MM.1S (cell line): ENCODE data around the gene INHBE.

Experiments used
- DNase-seq: peaks from one replicate; pipeline ENCODE4 v3.0.0-alpha.2; 2015
- H2AFZ ChIP-seq: fragments of 300-600 bp; sonication (generic); 2 replicates; pipeline ENCODE4 v1.6.0; 2016; ENCODE audit warnings: antibody characterized with exemption, low read length
- H3F3A ChIP-seq: fragments of 300-600 bp; sonication (generic); 2 replicates; pipeline ENCODE4 v1.6.1; 2016; ENCODE audit warnings: mild to moderate bottlenecking, antibody characterized with exemption, low read length, moderate library complexity, mixed read lengths; ENCODE audit not compliant: insufficient read depth
- H3K27ac ChIP-seq: fragments of 300-600 bp; sonication (generic); 2 replicates; pipeline ENCODE4 v1.5.1; 2016; ENCODE audit warnings: mild to moderate bottlenecking, low read length
- H3K27me3 ChIP-seq: fragments of 300-600 bp; sonication (generic); replicated peaks from 2 replicates; pipeline ENCODE4 v1.6.0; 2016; ENCODE audit warnings: low read length; ENCODE audit not compliant: insufficient read depth
- H3K36me3 ChIP-seq: fragments of 300-600 bp; sonication (generic); replicated peaks from 2 replicates; pipeline ENCODE4 v1.6.1; 2016; ENCODE audit warnings: mild to moderate bottlenecking, low read length, mixed read lengths; ENCODE audit not compliant: insufficient read depth
- H3K4me1 ChIP-seq: fragments of 300-600 bp; sonication (generic); 2 replicates; pipeline ENCODE4 v1.6.1; 2016; ENCODE audit warnings: low read length, mixed read lengths
- H3K4me2 ChIP-seq: fragments of 300-600 bp; sonication (generic); 2 replicates; pipeline ENCODE4 v1.6.0; 2016; ENCODE audit warnings: low read depth, low read length
- H3K4me3 ChIP-seq: fragments of 300-600 bp; sonication (generic); 2 replicates; pipeline ENCODE4 v1.5.1; 2016; ENCODE audit warnings: low read length, mixed read lengths
- H3K79me2 ChIP-seq: fragments of 300-600 bp; sonication (generic); 2 replicates; pipeline ENCODE4 v1.6.1; 2016; ENCODE audit warnings: mixed run types, low read length, mixed read lengths
- H3K9ac ChIP-seq: fragments of 300-600 bp; sonication (generic); 2 replicates; pipeline ENCODE4 v1.6.1; 2016; ENCODE audit warnings: low read length, mixed read lengths
- H3K9me2 ChIP-seq: fragments of 300-600 bp; sonication (generic); replicated peaks from 2 replicates; pipeline ENCODE4 v1.6.1; 2016; ENCODE audit warnings: mild to moderate bottlenecking, low read length, mixed read lengths; ENCODE audit not compliant: insufficient read depth
- H3K9me3 ChIP-seq: fragments of 300-600 bp; sonication (generic); replicated peaks from 2 replicates; pipeline ENCODE4 v1.6.1; 2016; ENCODE audit warnings: mild to moderate bottlenecking, low read length, mixed read lengths; ENCODE audit not compliant: insufficient read depth
- H4K20me1 ChIP-seq: fragments of 300-600 bp; sonication (generic); 2 replicates; pipeline ENCODE4 v1.6.1; 2016; ENCODE audit warnings: mild to moderate bottlenecking, low read length, moderate library complexity, mixed read lengths; ENCODE audit not compliant: insufficient read depth
- CTCF ChIP-seq: fragments of 300-600 bp; sonication (generic); IDR thresholded peaks from 2 replicates; pipeline ENCODE4 v1.5.1; 2016; ENCODE audit warnings: antibody characterized with exemption, low read length, mixed read lengths
- EZH2 ChIP-seq: fragments of 300-600 bp; sonication (generic); optimal IDR thresholded peaks from 2 replicates; pipeline ENCODE3; 2017; ENCODE audit warnings: low read depth, mild to moderate bottlenecking, antibody characterized with exemption, low read length, mixed read lengths
- EZH2phosphoT487 ChIP-seq: fragments of 300-600 bp; sonication (generic); IDR thresholded peaks from 2 replicates; pipeline ENCODE4 v1.6.1; 2018; ENCODE audit warnings: antibody characterized with exemption, low read length

The INHBE gene

GRCh38 chr12:57452937-57453509 lies 2.1 kb upstream of the INHBE start:
- Histone ChIP-seq H3K27ac (no peak overlapping the region), H3K9ac (no peak overlapping the region)
- peak; percentile 56 for DNase-seq

GRCh38 chr12:57454213-57454565 lies 918 bp upstream of the INHBE start:
- H3K4me3 ChIP-seq, result no peak overlapping the region
- H3K27me3 ChIP-seq, result no peaks in the 10 kb centered on the region
- H3F3A ChIP-seq, result no peaks in the 10 kb centered on the region
- no peaks in the 10 kb centered on the region for H3K79me2 ChIP-seq
- H3K4me2 ChIP-seq, result no peak overlapping the region
- H3K9ac ChIP-seq, result no peak overlapping the region
- no peak for DNase-seq
- H3K9me3 ChIP-seq, result no peaks in the 10 kb centered on the region
- peaks cover 12% of the 10 kb centered on the region for H3K4me1 ChIP-seq
- H3K36me3 ChIP-seq, result no peaks in the 10 kb centered on the region
- H2AFZ ChIP-seq, result no peak overlapping the region
- TF ChIP-seq EZH2phosphoT487 (no peak), EZH2 (no peak), CTCF (no peak)
- no peaks in the 10 kb centered on the region for H3K9me2 ChIP-seq
- no peaks in the 10 kb centered on the region for H4K20me1 ChIP-seq
- H3K27ac ChIP-seq, result no peak overlapping the region

More at GRCh38 chr12:57452937-57453509, 2.1 kb upstream of the INHBE start:
- Histone ChIP-seq H3K36me3 (no peaks in the 10 kb centered on the region), H3K4me2 (no peak overlapping the region), H3F3A (no peaks in the 10 kb centered on the region), H3K9me3 (no peaks in the 10 kb centered on the region), H2AFZ (no peak overlapping the region), H3K4me1 (peaks cover 12% of the 10 kb centered on the region), H3K79me2 (no peaks in the 10 kb centered on the region), H4K20me1 (no peaks in the 10 kb centered on the region), H3K9me2 (no peaks in the 10 kb centered on the region), H3K27me3 (no peaks in the 10 kb centered on the region), H3K4me3 (no peak overlapping the region)
- no peak for TF ChIP-seq EZH2phosphoT487
- peak; percentile 92 for TF ChIP-seq CTCF
- no peak for TF ChIP-seq EZH2

GRCh38 chr12:57455374-57456144 lies 452 bp downstream of the INHBE start:
- Histone ChIP-seq H3K4me3 (peak overlapping the region; percentile 62), H3K4me2 (peak overlapping the region; percentile 93), H4K20me1 (no peaks in the 10 kb centered on the region), H3K4me1 (peaks cover 16% of the 10 kb centered on the region), H3K9me2 (no peaks in the 10 kb centered on the region), H3K27me3 (peaks cover 5% of the 10 kb centered on the region; the same call in 1 of the 2 replicates), H3F3A (peaks cover 5% of the 10 kb centered on the region), H3K27ac (no peak overlapping the region), H3K79me2 (no peaks in the 10 kb centered on the region), H2AFZ (peak overlapping the region; percentile 82), H3K9ac (peak overlapping the region; percentile 18; the same call in 1 of the 2 replicates), H3K9me3 (no peaks in the 10 kb centered on the region), H3K36me3 (no peaks in the 10 kb centered on the region)
- no peak for DNase-seq
- TF ChIP-seq EZH2 (no peak), EZH2phosphoT487 (no peak), CTCF (no peak)
